GM21717 (cell line): ENCODE results near the gene RNU4-1.
"Not testable (repeated sequence)": the region's sequence is repeated elsewhere in the genome, so short reads cannot be mapped to it uniquely, and the experiment has no call there.

Experiments used
- ATAC-seq: cut with Tn5 transposase; IDR thresholded peaks from one replicate; pipeline ENCODE4 v1.9.1; 2021; ENCODE audit warnings: mild to moderate bottlenecking, moderate library complexity; ENCODE audit not compliant: unreplicated experiment

The RNU4-1 gene

GRCh38 chr12:120292661-120293531, at the start of gene RNU4-1:
TSS of gene RNU4-1 (minus strand) at chr12:120293237.
- ATAC-seq = peak; percentile 44

- no peak for ATAC-seq
Measured at GRCh38 chr12:120342175-120343038, 49.4 kb upstream of the RNU4-1 start.

GRCh38 chr12:120339256-120339655, 46.2 kb upstream of the RNU4-1 start:
- no peak for ATAC-seq

GRCh38 chr12:120337730-120338129, 44.7 kb upstream of the RNU4-1 start:
- no peak for ATAC-seq

GRCh38 chr12:120336392-120336791, 43.4 kb upstream of the RNU4-1 start:
- not testable (repeated sequence) for ATAC-seq

- not testable (repeated sequence) for ATAC-seq
Measured at GRCh38 chr12:120335447-120335846, 42.4 kb upstream of the RNU4-1 start.

- no peak for ATAC-seq
Measured at GRCh38 chr12:120332523-120332922, 39.5 kb upstream of the RNU4-1 start.

- ATAC-seq = no peak
Measured at GRCh38 chr12:120332041-120332440, 39.0 kb upstream of the RNU4-1 start.

- ATAC-seq = no peak
Measured at GRCh38 chr12:120331390-120331789, 38.4 kb upstream of the RNU4-1 start.

- no peak for ATAC-seq
Measured at GRCh38 chr12:120328228-120328627, 35.2 kb upstream of the RNU4-1 start.

GRCh38 chr12:120327593-120327992, 34.6 kb upstream of the RNU4-1 start, which contains the start of gene PLA2G1B:
TSS of gene PLA2G1B (minus strand) at chr12:120327779. CDS start at chr12:120327753, 26 bp downstream.
- no peak for ATAC-seq

GRCh38 chr12:120324841-120325417, 31.9 kb upstream of the RNU4-1 start:
- ATAC-seq = no peak

- no peak for ATAC-seq
Measured at GRCh38 chr12:120323772-120324171, 30.7 kb upstream of the RNU4-1 start.

- ATAC-seq = no peak
Measured at GRCh38 chr12:120321382-120322202, 28.6 kb upstream of the RNU4-1 start.

- ATAC-seq = peak; percentile 97
Measured at GRCh38 chr12:120317224-120318105, 24.4 kb upstream of the RNU4-1 start.

GRCh38 chr12:120316798-120317223, 23.8 kb upstream of the RNU4-1 start:
- ATAC-seq = no peak

GRCh38 chr12:120314220-120314619, 21.2 kb upstream of the RNU4-1 start:
- no peak for ATAC-seq

GRCh38 chr12:120301962-120302815, 9.2 kb upstream of the RNU4-1 start, which contains the start of gene SIRT4:
TSS of gene SIRT4 (plus strand) at chr12:120302321. CDS start at chr12:120303562, 1,241 bp downstream.
- ATAC-seq = peak; percentile 95

GRCh38 chr12:120292411-120292660, 701 bp downstream of the RNU4-1 start:
- peak; percentile 16 for ATAC-seq
